ENCODE results near the gene FILIP1L. TPM values are rescaled to one million over a fixed set of nuclear protein-coding genes. Genes with fewer than 3 reads are reported as not detected.

FILIP1L gene
- total and polyA plus RNA-seq, 2 of the 4 experiments (the other 2 are of a cell fraction) = 11.5 to 19.9 TPM

DNA sequence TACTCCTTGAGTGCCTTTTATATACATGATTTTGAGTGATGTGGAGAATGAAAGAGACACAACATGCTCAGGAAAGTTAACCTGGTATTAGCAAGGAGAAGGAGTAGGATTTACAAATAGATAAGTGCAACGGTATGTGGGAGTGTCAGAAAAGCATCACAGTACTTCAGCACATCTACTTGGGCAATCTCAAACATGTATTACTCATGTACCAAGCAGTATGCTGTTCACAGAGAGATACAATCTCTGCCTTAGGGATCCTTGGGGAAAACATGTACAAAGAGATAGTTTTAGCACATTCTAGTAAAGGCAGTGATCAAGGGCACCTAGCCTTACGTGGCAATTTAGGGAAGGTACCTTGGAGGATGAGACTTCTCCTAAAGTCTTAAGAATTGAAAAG lies 146.5 kb downstream of the FILIP1L start:
- H4K5ac ChIP-seq (ENCODE audit: low read depth, low read length) = no peak overlapping the region
- H2BK5ac ChIP-seq (ENCODE audit: low read depth, low read length, poor library complexity, severe bottlenecking) = peak overlapping the region; percentile 11
- H3K79me1 ChIP-seq (ENCODE audit: low read depth in 1 of 2, low read length in 2 of 2) = peaks cover 10 to 13% of the 10 kb centered on the region in 2 experiments; a peak in 1 of 4 replicates
- no TSS peak for BruUV-seq (replicated peaks)
- H3K9me1 ChIP-seq (ENCODE audit: insufficient read depth, low read length) = peaks cover 3% of the 10 kb centered on the region; the same call in 1 of the 2 replicates
- peak overlapping the region; percentile 71; the same call in 1 of the 2 replicates for H3K14ac ChIP-seq (replicated peaks; ENCODE audit: low read depth, low read length)
- 0 out of 3 replicates have a peak overlapping the region, but pooled peaks have one; percentile 23 for H2BK15ac ChIP-seq (ENCODE audit: low read depth, low read length)
- peak overlapping the region; percentile 70; the same call in 1 of the 2 replicates for H2BK120ac ChIP-seq (ENCODE audit: low read depth, low read length)
- no peak overlapping the region for H3K27ac ChIP-seq (ENCODE audit: insufficient read depth, low read length)
- intact Hi-C loops (cut with micrococcal nuclease) = no loop called here
- H4K91ac ChIP-seq (ENCODE audit: insufficient read depth, low read depth, low read length) = 0 out of 2 replicates have a peak overlapping the region, but pooled peaks have one; percentile 5
- 0 out of 4 replicates have a peak overlapping the region, but pooled peaks of 1 of the 2 experiments have one; percentile 13 for H4K8ac ChIP-seq (ENCODE audit: low read depth in 2 of 2, low read length in 2 of 2)
- peaks cover 18% of the 10 kb centered on the region for H3K4me1 ChIP-seq (ENCODE audit: control insufficient read depth, insufficient read depth, low read length)
- peak; percentile 72 for DNase-seq
- peak; percentile 28; the same call in 1 of the 2 replicates for ATAC-seq (ENCODE audit: low read depth)
- H4K20me1 ChIP-seq (ENCODE audit: insufficient read depth, low read length) = no peaks in the 10 kb centered on the region
- CTCF ChIA-PET = no interaction called here
- in situ Hi-C loops (cut with MboI; ENCODE audit: low sequenced_read_pairs) = loop anchor here (25.0 kb wide), 1 partner anchor 95 kb away; no protein-coding TSS in a partner anchor
- dilution Hi-C loops (cut with HindIII; ENCODE audit: low sequenced_read_pairs, unreplicated experiment) = no loop called here
- no peak overlapping the region for H3K4me3 ChIP-seq (ENCODE audit: insufficient read depth, low read depth, low read length)
- no CpG with 5 or more reads among the region's 2 CpGs for WGBS, 2 experiments (ENCODE audit: extremely low coverage in 2 of 2, insufficient read length in 1 of 2)
- H3K36me3 ChIP-seq (ENCODE audit: control insufficient read depth, insufficient read depth, low read length) = no peaks in the 10 kb centered on the region
- TF ChIP-seq CEBPB (IDR thresholded peaks at IDR 0.05; ENCODE audit: low read depth, low read length) (peak; percentile 87), RFX5 (IDR thresholded peaks at IDR 0.05; ENCODE audit: low read depth, low read length) (no peak)
- H3K4me2 ChIP-seq (ENCODE audit: low read depth, low read length) = no peak overlapping the region
- no peak overlapping the region for H2AFZ ChIP-seq (replicated peaks; ENCODE audit: low read length, poor library complexity)
- H3K4ac ChIP-seq (ENCODE audit: low read depth, low read length) = no peak overlapping the region
- peak overlapping the region; percentile 84; the same call in 1 of the 2 replicates for H3K18ac ChIP-seq (ENCODE audit: low read depth, low read length)
- peak overlapping the region; percentile 27; the same call in 1 of the 2 replicates for H2AK5ac ChIP-seq (ENCODE audit: low read depth, low read length)
- no peak overlapping the region for H3K9ac ChIP-seq (ENCODE audit: low read depth, low read length)
- POLR2A ChIA-PET (ENCODE audit: unreplicated experiment) = interaction anchor here (1.1 kb wide), 1 partner anchor 525 kb away, joined by 4 read pairs; the partner anchor contains the start of gene TMEM45A
- H3K9me3 ChIP-seq (ENCODE audit: control insufficient read depth, insufficient read depth, low read length) = no peaks in the 10 kb centered on the region
- H3K56ac ChIP-seq (ENCODE audit: extremely low read depth, insufficient read depth, low read length) = no peak overlapping the region
- no peaks in the 10 kb centered on the region for H3K27me3 ChIP-seq (ENCODE audit: control insufficient read depth, insufficient read depth, low read length)
- H3K23ac ChIP-seq (ENCODE audit: low read depth, low read length) = peak overlapping the region; percentile 28; the same call in 1 of the 2 replicates
- H2BK20ac ChIP-seq (ENCODE audit: low read depth, low read length) = peak overlapping the region; percentile 18; the same call in 1 of the 2 replicates
- no peak overlapping the region for H2AK9ac ChIP-seq (replicated peaks; ENCODE audit: low read depth, low read length, poor library complexity)

All from IMR-90 (cell line).